ENCODE data around the gene ZNF37A.

DNA sequence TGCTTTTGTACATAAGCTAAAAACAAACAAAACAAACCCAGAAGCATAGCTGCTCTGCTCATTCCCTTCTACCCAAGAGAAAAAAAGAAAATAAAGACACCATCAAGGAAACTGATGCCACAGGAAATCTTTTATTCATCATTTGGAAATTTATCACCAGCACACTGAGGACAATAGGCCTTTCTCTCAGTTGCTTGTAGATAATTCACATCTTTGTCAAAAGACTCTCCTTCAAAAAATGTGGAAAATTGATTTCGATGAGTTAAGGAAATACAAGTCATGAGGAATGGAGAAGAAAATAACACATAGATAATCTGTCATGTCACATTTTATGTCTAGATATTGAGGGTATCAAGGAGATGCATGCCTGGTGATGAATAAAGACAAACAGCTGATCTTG, 53.5 kb downstream of the ZNF37A start:
- TF ChIP-seq ZNF274 (IDR thresholded peaks at IDR 0.05; ENCODE audit: low read depth, low read length) (no peak), ATF3 (IDR thresholded peaks at IDR 0.05) (no peak), EZH2 (IDR thresholded peaks at IDR 0.05) (no peak), POLR2AphosphoS5 (IDR thresholded peaks at IDR 0.05; ENCODE audit: low read depth, low read length) (no peak), POLR2A (IDR thresholded peaks at IDR 0.05; ENCODE audit: borderline replicate concordance, extremely low read depth, insufficient read depth, insufficient read length) (no peak), EZH2phosphoT487 (IDR thresholded peaks at IDR 0.05; ENCODE audit: borderline replicate concordance) (no peak)
- TF ChIP-seq, protein P1, sequence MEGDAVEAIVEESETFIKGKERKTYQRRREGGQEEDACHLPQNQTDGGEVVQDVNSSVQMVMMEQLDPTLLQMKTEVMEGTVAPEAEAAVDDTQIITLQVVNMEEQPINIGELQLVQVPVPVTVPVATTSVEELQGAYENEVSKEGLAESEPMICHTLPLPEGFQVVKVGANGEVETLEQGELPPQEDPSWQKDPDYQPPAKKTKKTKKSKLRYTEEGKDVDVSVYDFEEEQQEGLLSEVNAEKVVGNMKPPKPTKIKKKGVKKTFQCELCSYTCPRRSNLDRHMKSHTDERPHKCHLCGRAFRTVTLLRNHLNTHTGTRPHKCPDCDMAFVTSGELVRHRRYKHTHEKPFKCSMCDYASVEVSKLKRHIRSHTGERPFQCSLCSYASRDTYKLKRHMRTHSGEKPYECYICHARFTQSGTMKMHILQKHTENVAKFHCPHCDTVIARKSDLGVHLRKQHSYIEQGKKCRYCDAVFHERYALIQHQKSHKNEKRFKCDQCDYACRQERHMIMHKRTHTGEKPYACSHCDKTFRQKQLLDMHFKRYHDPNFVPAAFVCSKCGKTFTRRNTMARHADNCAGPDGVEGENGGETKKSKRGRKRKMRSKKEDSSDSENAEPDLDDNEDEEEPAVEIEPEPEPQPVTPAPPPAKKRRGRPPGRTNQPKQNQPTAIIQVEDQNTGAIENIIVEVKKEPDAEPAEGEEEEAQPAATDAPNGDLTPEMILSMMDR (IDR thresholded peaks at IDR 0.05 in 2 of 3, conservative IDR thresholded peaks at IDR 0.05 in 1 of 3; ENCODE audit: borderline replicate concordance in 1 of 3, insufficient read depth in 1 of 3, low read depth in 2 of 3, low read length in 2 of 3) = no peak
